Heart left ventricle (tissue), 16 donors: ENCODE data around the gene NCDN. TPM values are rescaled to one million over a fixed set of nuclear protein-coding genes. Genes with fewer than 3 reads are reported as not detected.

Experiments
- ATAC-seq, 4 donors: fragments of 200-7000 bp; cut with Tn5 transposase; one replicate each; pipeline ENCODE4 v1.9.1; 2020 to 2022; ENCODE audit warnings: moderate library complexity in 4 of 4, mild to moderate bottlenecking in 3 of 4, moderate number of reproducible peaks in 1 of 4
- DNase-seq, 5 donors: peaks; one replicate each; pipeline ENCODE4 v3.0.0-alpha.2; 2020
- H3K27ac ChIP-seq, 12 donors: fragments of 200-600 bp; sonication (generic) in 4 of 12; one replicate each; pipeline versions ENCODE4 v1.5.0 to v1.8.0; 2016 to 2022; ENCODE audit warnings: mild to moderate bottlenecking in 2 of 12
- H3K27me3 ChIP-seq, 9 donors: fragments of 200-600 bp; sonication (generic) in 2 of 9; one replicate each; pipeline versions ENCODE4 v1.5.1 to v1.8.0; 2016 to 2022; ENCODE audit warnings: mild to moderate bottlenecking in 3 of 9
- H3K36me3 ChIP-seq, 9 donors: fragments of 200-600 bp; sonication (generic) in 2 of 9; one replicate each; pipeline versions ENCODE4 v1.5.0 to v1.8.0; 2018 to 2022; ENCODE audit warnings: mild to moderate bottlenecking in 2 of 9
- H3K4me1 ChIP-seq, 12 donors: fragments of 200-600 bp; sonication (generic) in 4 of 12; one replicate each; pipeline versions ENCODE4 v1.5.0 to v1.8.0; 2016 to 2022; ENCODE audit warnings: mild to moderate bottlenecking in 3 of 12
- H3K4me3 ChIP-seq, 12 donors: fragments of 200-600 bp; sonication (generic) in 4 of 12; one replicate each; pipeline versions ENCODE4 v1.5.0 to v1.8.0; 2017 to 2022; ENCODE audit warnings: mild to moderate bottlenecking in 9 of 12, moderate library complexity in 4 of 12
- H3K9me3 ChIP-seq, 12 donors: fragments of 200-600 bp; sonication (generic) in 4 of 12; one replicate each; pipeline versions ENCODE4 v1.5.0 to v1.8.0; 2016 to 2022; ENCODE audit warnings: mild to moderate bottlenecking in 1 of 12
- CTCF ChIP-seq, 12 donors: fragments of 200-600 bp; sonication (generic) in 4 of 12; IDR thresholded peaks; one replicate each; pipeline versions ENCODE4 v1.5.0 to v1.8.0; 2018 to 2022; ENCODE audit warnings: antibody characterized with exemption in 12 of 12, mild to moderate bottlenecking in 5 of 12
- POLR2A ChIP-seq, 2 donors: fragments of 450-650 bp; IDR thresholded peaks; one replicate each; pipeline ENCODE4 v1.6.1; 2017; ENCODE audit warnings: antibody characterized with exemption in 2 of 2, mild to moderate bottlenecking in 2 of 2, moderate library complexity in 2 of 2
- WGBS, 4 donors: extraction: QIAGEN DNeasy Blood & Tissue Kit in 2 of 4; methylation state at CpG; one replicate each; pipeline versions ENCODE4 v1.1.5 to v1.1.7; 2013 to 2018; 5-methylcytosine and 5-hydroxymethylcytosine counted together
- intact Hi-C, 10 donors: fragments of 100-400 bp; cut with DNase I; formaldehyde crosslinking; loops; one replicate each; pipeline versions ENCODE4 v1.11.1 to v1.14.2; 2022
- polyA plus RNA-seq, 2 donors: library from polyadenylated mRNA; stranded (reverse); fragments of 200-250 nt; gene quantifications; one replicate each; pipeline ENCODE4 v1.2.3, GENCODE V29; 2013
- total RNA-seq, 9 donors: library from RNA; depleted of rRNA in 2 of 9; stranded (reverse); fragments of >200 nt in 2 of 9; fragmentation: NEBNext Ultra II Directional in 3 of 9; extraction: Animal tissue kit (Norgen Biotek cat#: 25700) in 3 of 9; gene quantifications; one replicate each; pipeline versions ENCODE4 v1.1.0 to v1.2.4, GENCODE V29; 2016 to 2023
- donor health status: ischemic (EF 13 %, LVEDD 7.1; RV severe dilation, severe dysfunction).
- donor health status: healthy with polysubstance abuse.
- donor health status: DM: no; HTN: yes; CAD: no.
- donor health status: DM: no; HTN: no; CAD: no.
- donor health status: ischemic (EF 25% LVEDD 6.9; RV normal size, moderate dysfunction).
- donor health status: ischemic (EF 25% LVEDD 5.7; RV mildly dilated, moderate dysfunction).
- donor health status: healthy.
- donor health status: DM: yes; HTN: yes; CAD: no.
- donor health status: ischemic (EF 35%, LVEDD 5.7; RV mildly dilated, moderate dysfunction).
- donor health status: nonischemic (EF 11% LVEDD 7.7; RV severe dilation, severe dysfunction).
- donor health status: DM: yes; HTN: yes; CAD: no.
- donor health status: PGD.
- donor health status: ischemic (EF 29% LVEDD 5.4; RV normal size, mild dysfunction).
- donor health status: nonischemic (EF 23%, LVEDD 6.1; RV moderate dilation, normal function).

Gene NCDN
- total and polyA plus RNA-seq, 11 donors = 14.6 to 44.4 (median 31.8) TPM

- intact Hi-C loops = no loop called here
- no peak for TF ChIP-seq CTCF (IDR thresholded peaks at IDR 0.05)
- no peak for TF ChIP-seq POLR2A (IDR thresholded peaks at IDR 0.05)
- peak overlapping the region in 1 of 12 donors; percentile 86 for H3K27ac ChIP-seq
Measured at GRCh38 chr1:35535243-35535642, 22.4 kb upstream of the NCDN start.

DNA sequence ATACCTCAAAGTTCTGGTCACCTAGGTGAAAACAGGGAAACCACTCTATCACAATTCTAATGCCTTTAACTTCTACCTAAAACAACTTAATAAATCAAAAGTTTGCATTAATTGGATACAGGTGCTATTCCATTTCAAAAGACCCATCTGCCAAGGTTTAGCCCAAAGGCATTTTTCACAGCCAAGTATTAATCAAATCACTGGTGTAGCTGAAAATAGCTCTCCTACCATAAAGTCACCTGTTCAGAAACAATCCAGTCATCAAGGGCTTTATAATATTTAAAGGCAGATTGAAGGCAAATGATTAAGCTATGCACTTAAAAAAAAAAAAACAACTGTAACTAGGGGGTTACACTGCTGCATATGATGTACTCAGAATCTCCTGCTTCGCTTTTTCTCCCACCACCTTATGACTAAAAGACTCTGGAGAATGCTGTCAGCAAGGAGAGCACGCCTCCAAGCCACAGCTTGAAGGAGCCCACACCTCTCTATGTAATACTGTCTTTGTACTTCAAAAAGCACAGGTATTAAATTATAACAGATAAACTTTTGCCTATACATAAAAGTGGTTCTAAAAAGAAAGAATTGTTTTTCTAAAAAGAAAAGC, 20.9 kb upstream of the NCDN start:
- no peak for DNase-seq
- Histone ChIP-seq H3K36me3 (peaks cover 0 to 7% (median 0%) of the 10 kb centered on the region in 9 donors), H3K4me1 (peaks cover 14 to 95% (median 65%) of the 10 kb centered on the region in 12 donors), H3K27ac (peak overlapping the region in 11 of 12 donors; percentile 30 to 86 (median 70)), H3K4me3 (peak overlapping the region in 9 of 12 donors; percentile 13 to 43 (median 37)), H3K9me3 (no peaks in the 10 kb centered on the region), H3K27me3 (no peaks in the 10 kb centered on the region)
- intact Hi-C loops = no loop called here
- WGBS, 4 donors = 55 to 65% (median 62%) methylated on average over 2 of the region's 2 CpGs
- ATAC-seq = no peak
- TF ChIP-seq POLR2A (IDR thresholded peaks at IDR 0.05) = no peak
- TF ChIP-seq CTCF (IDR thresholded peaks at IDR 0.05) = no peak

More at GRCh38 chr1:35535243-35535642, 22.4 kb upstream of the NCDN start:
- ATAC-seq (no peak), DNase-seq (no peak)
- Histone ChIP-seq H3K36me3 (peaks cover 0 to 16% (median 5%) of the 10 kb centered on the region in 9 donors), H3K27me3 (no peaks in the 10 kb centered on the region), H3K9me3 (peaks cover 0 to 1% (median 0%) of the 10 kb centered on the region in 12 donors), H3K4me3 (no peak overlapping the region), H3K4me1 (peaks cover 14 to 85% (median 55%) of the 10 kb centered on the region in 12 donors)

DNA sequence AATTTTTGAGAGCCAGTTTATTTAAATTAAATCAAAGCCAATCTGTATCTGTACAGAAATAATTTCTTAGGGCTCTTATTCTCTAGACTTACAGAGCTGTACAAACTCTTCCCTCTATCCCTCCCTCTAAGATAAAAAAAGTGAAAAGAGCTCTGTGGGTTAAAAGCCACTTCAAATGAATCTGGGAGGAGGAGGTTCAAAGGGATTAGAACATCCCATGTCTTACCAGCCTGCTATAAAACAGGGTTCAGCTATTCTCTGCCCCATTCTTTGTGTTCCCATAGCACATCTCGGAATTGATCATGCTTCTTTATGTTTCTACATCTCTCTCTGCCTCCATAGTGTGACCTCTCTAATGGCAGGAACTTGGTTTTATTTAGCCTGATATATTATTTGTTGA, 19.8 kb upstream of the NCDN start:
- no peak for TF ChIP-seq POLR2A (IDR thresholded peaks at IDR 0.05)
- TF ChIP-seq CTCF (IDR thresholded peaks at IDR 0.05) = no peak
- 62 to 74% (median 69%) methylated on average over 1 of the region's 1 CpG for WGBS, 4 donors
- H3K9me3 ChIP-seq = no peaks in the 10 kb centered on the region
- H3K27ac ChIP-seq = peak overlapping the region; percentile 30 to 86 (median 70)
- peaks cover 14 to 97% (median 70%) of the 10 kb centered on the region in 12 donors for H3K4me1 ChIP-seq
- no peak for ATAC-seq
- H3K4me3 ChIP-seq = peak overlapping the region in 9 of 12 donors; percentile 21 to 43 (median 37)
- H3K36me3 ChIP-seq = peaks cover 0 to 7% (median 0%) of the 10 kb centered on the region in 9 donors
- no peak for DNase-seq
- no peaks in the 10 kb centered on the region for H3K27me3 ChIP-seq
- intact Hi-C loops = no loop called here

- Histone ChIP-seq H3K27me3 (no peaks in the 10 kb centered on the region), H3K27ac (peak overlapping the region; percentile 11 to 86 (median 70)), H3K4me1 (peaks cover 14 to 90% (median 66%) of the 10 kb centered on the region in 12 donors), H3K9me3 (no peaks in the 10 kb centered on the region), H3K36me3 (peaks cover 0 to 9% (median 0%) of the 10 kb centered on the region in 9 donors), H3K4me3 (no peak overlapping the region)
- WGBS, 4 donors = 28 to 41% (median 35%) methylated on average over 6 of the region's 6 CpGs
- DNase-seq = no peak
- peak in 3 of 4 donors; percentile 37 to 55 (median 48) for ATAC-seq
- TF ChIP-seq CTCF (IDR thresholded peaks at IDR 0.05) = no peak
- no peak for TF ChIP-seq POLR2A (IDR thresholded peaks at IDR 0.05)
- intact Hi-C loops = no loop called here
Measured at GRCh38 chr1:35539073-35539823, 18.4 kb upstream of the NCDN start.
